K562 (cell line): ENCODE results near the gene DNAJC11. TPM values are rescaled to one million over a fixed set of nuclear protein-coding genes. Genes with fewer than 3 reads are reported as not detected.

ENCODE experiments used
- BCOR ChIP-seq: fragments of 450-650 bp; IDR thresholded peaks from 2 replicates; pipeline ENCODE4 v1.6.1; 2016
- BHLHE40 ChIP-seq: IDR thresholded peaks from 2 replicates; pipeline ENCODE4 v1.6.1; 2011; ENCODE audit warnings: low read length, improper control_type of control experiment
- BRCA1 ChIP-seq, 2 experiments: fragments of 450-650 bp in 1 of 2; sonication (generic) in 1 of 2; formaldehyde crosslinking in 1 of 2; IDR thresholded peaks; 2 replicates each; pipeline versions ENCODE4 v1.5.0 to v1.6.1; 2017 to 2020; ENCODE audit warnings: mild to moderate bottlenecking in 1 of 2, missing genetic modification reagents in 1 of 2
- KDM5B ChIP-seq: fragments of 200-600 bp; sonication (generic); IDR thresholded peaks from 2 replicates; pipeline ENCODE4 v1.6.1; 2012; ENCODE audit warnings: low read depth, mild to moderate bottlenecking, moderate library complexity, low read length, control low read depth, inconsistent platforms; ENCODE audit not compliant: insufficient replicate concordance
- NCOA1 ChIP-seq: fragments of 450-650 bp; IDR thresholded peaks from 2 replicates; pipeline ENCODE4 v1.6.1; 2016; ENCODE audit warnings: low read depth
- NFIX ChIP-seq: fragments of 250-450 bp; sonication (Bioruptor Pico); IDR thresholded peaks from 2 replicates; pipeline ENCODE4 v1.4.0; 2020; ENCODE audit warnings: low read depth, mild to moderate bottlenecking, moderate library complexity
- NRF1 ChIP-seq, 2 experiments: fragments of 450-650 bp; IDR thresholded peaks in 1 of 2; conservative IDR thresholded peaks in 1 of 2; 2 replicates each; pipeline ENCODE4 v1.6.1; 2014; ENCODE audit warnings: mild to moderate bottlenecking in 2 of 2
- RBM15 ChIP-seq: fragments of 200-400 bp; formaldehyde crosslinking; IDR thresholded peaks from 2 replicates; pipeline ENCODE4 v1.6.1; 2018; ENCODE audit warnings: mild to moderate bottlenecking, low read length, moderate library complexity; ENCODE audit not compliant: insufficient read depth
- RBM34 ChIP-seq: fragments of 200-400 bp; formaldehyde crosslinking; IDR thresholded peaks from 2 replicates; pipeline ENCODE4 v1.6.1; 2018; ENCODE audit warnings: low read length, borderline replicate concordance; ENCODE audit not compliant: insufficient read depth
- RFX7 ChIP-seq: fragments of 250-450 bp; sonication (Bioruptor Pico); IDR thresholded peaks from 2 replicates; pipeline ENCODE4 v1.5.1; 2021; ENCODE audit warnings: mild to moderate bottlenecking
- RHOXF2B ChIP-seq: fragments of 250-450 bp; sonication (Bioruptor Pico); conservative IDR thresholded peaks from 2 replicates; pipeline ENCODE4 v1.5.1; 2021
- SIN3B ChIP-seq: fragments of 450-650 bp; IDR thresholded peaks from 2 replicates; pipeline ENCODE4 v1.6.1; 2017; ENCODE audit warnings: low read depth, mild to moderate bottlenecking, moderate library complexity
- TEAD1 ChIP-seq, 2 experiments: fragments of 450-650 bp in 1 of 2; sonication (generic) in 1 of 2; formaldehyde crosslinking; IDR thresholded peaks; 2 replicates each; pipeline versions ENCODE4 v1.4.0 to v1.8.0; 2020 to 2022; ENCODE audit warnings: mild to moderate bottlenecking in 2 of 2, missing genetic modification reagents in 1 of 2
- TGIF2 ChIP-seq: sonication (generic); formaldehyde crosslinking; IDR thresholded peaks from 2 replicates; pipeline ENCODE4 v1.8.1; 2022; ENCODE audit warnings: mild to moderate bottlenecking, missing genetic modification reagents, moderate library complexity
- ZNF445 ChIP-seq: fragments of 250-450 bp; sonication (Bioruptor Pico); IDR thresholded peaks from 2 replicates; pipeline ENCODE4 v1.4.0; 2020; ENCODE audit warnings: low read depth, mild to moderate bottlenecking, moderate library complexity
- polyA plus RNA-seq, 8 experiments: library from polyadenylated mRNA; depleted of rRNA in 4 of 8; stranded (reverse) in 5 of 8; unstranded in 3 of 8; fragments of >200 nt; fragmentation: Nextera tagmentation in 2 of 8; fragmentation: Illumina TruSeq in 1 of 8; extraction: Ambion mirVana in 2 of 8; extraction: Trizol in 1 of 8; gene quantifications; 2 replicates each; pipeline versions ENCODE4 v1.2.1 to v1.2.3, GENCODE V29; 2011 to 2014; ENCODE audit warnings: inconsistent platforms in 1 of 8, missing spikeins in 1 of 8
- total RNA-seq, 7 experiments: library from RNA; depleted of rRNA in 6 of 7; stranded (reverse); fragments of >200 nt in 6 of 7; fragmentation: Illumina TruSeq in 2 of 7; extraction: Trizol in 2 of 7; gene quantifications; 2 replicates each; pipeline versions ENCODE4 v1.2.1 to v1.2.3, GENCODE V29; 2011 to 2021; ENCODE audit warnings: low replicate concordance in 1 of 7
- TF ChIP-seq, protein P1 (sequence below), 2 experiments: fragments of 450-650 bp in 1 of 2; sonication (generic) in 1 of 2; formaldehyde crosslinking in 1 of 2; IDR thresholded peaks; 2 replicates each; pipeline versions ENCODE4 v1.7.1 to v1.9.0; 2016 to 2022; ENCODE audit warnings: inconsistent platforms in 1 of 2, mild to moderate bottlenecking in 1 of 2, missing genetic modification reagents in 1 of 2
- TF ChIP-seq, protein P2 (sequence below): sonication (generic); formaldehyde crosslinking; IDR thresholded peaks from 2 replicates; pipeline ENCODE4 v1.8.1; 2023; ENCODE audit warnings: mild to moderate bottlenecking, missing genetic modification reagents

The DNAJC11 gene
- total and polyA plus RNA-seq, 9 of the 15 experiments (the other 6 are each of a cell fraction or from before 2014, with no cell fraction given): 14.1 to 123 (median 76.6) TPM

DNA sequence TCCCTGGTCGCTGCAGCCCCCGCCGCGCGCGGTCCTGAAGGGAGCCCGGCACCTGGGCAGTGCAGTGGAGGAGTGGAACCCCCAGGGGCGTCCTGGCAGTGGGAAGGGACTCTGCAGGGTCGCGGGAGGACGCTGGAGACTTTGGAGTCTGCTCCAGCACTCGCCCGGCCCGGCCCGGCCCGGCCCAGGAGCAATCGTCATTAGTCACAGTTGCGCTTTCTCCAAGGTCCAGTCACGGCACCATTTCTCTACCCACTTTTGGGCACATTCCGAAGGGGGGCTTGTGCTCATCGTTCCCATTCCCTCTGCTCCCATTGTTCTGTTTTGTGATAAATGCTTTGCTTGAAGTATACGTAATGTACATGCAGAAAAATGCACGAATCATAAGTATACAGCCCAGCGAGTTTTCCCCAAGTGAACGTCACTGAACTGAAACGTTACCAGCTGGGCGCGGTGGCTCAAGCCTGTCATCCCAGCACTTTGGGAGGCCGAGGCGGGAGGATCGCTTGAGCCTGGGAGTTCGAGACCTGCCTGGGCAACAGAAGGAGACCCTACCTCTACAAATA lies 75.9 kb downstream of the DNAJC11 start (continued):
- TF ChIP-seq, protein P1, sequence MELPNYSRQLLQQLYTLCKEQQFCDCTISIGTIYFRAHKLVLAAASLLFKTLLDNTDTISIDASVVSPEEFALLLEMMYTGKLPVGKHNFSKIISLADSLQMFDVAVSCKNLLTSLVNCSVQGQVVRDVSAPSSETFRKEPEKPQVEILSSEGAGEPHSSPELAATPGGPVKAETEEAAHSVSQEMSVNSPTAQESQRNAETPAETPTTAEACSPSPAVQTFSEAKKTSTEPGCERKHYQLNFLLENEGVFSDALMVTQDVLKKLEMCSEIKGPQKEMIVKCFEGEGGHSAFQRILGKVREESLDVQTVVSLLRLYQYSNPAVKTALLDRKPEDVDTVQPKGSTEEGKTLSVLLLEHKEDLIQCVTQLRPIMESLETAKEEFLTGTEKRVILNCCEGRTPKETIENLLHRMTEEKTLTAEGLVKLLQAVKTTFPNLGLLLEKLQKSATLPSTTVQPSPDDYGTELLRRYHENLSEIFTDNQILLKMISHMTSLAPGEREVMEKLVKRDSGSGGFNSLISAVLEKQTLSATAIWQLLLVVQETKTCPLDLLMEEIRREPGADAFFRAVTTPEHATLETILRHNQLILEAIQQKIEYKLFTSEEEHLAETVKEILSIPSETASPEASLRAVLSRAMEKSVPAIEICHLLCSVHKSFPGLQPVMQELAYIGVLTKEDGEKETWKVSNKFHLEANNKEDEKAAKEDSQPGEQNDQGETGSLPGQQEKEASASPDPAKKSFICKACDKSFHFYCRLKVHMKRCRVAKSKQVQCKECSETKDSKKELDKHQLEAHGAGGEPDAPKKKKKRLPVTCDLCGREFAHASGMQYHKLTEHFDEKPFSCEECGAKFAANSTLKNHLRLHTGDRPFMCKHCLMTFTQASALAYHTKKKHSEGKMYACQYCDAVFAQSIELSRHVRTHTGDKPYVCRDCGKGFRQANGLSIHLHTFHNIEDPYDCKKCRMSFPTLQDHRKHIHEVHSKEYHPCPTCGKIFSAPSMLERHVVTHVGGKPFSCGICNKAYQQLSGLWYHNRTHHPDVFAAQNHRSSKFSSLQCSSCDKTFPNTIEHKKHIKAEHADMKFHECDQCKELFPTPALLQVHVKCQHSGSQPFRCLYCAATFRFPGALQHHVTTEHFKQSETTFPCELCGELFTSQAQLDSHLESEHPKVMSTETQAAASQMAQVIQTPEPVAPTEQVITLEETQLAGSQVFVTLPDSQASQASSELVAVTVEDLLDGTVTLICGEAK (IDR thresholded peaks at IDR 0.05): 0 out of 2 replicates have a peak, but pooled peaks have one; percentile 16
- TF ChIP-seq, protein P1 (CRISPR knock-in tag; IDR thresholded peaks at IDR 0.05): no peak
- TF ChIP-seq NCOA1 (no peak), RFX7 (CRISPR knock-in tag) (no peak), KDM5B (peak; percentile 20), BCOR (no peak), RBM15 (no peak), BHLHE40 (no peak), TEAD1 (CRISPR knock-in tag; IDR thresholded peaks at IDR 0.05) (0 out of 4 replicates have a peak, but pooled peaks of 1 of the 2 experiments have one; percentile 33), NFIX (CRISPR knock-in tag) (no peak), SIN3B (no peak), RHOXF2B (CRISPR knock-in tag) (no peak), BRCA1 (IDR thresholded peaks at IDR 0.05) (no peak), BRCA1 (CRISPR knock-in tag; IDR thresholded peaks at IDR 0.05) (no peak), RBM34 (no peak), NRF1 (conservative IDR thresholded peaks at IDR 0.05 in 1 of 2, IDR thresholded peaks at IDR 0.05 in 1 of 2) (0 out of 4 replicates have a peak, but pooled peaks of 1 of the 2 experiments have one; percentile 8), TGIF2 (CRISPR knock-in tag) (no peak), ZNF445 (no peak)
- TF ChIP-seq, protein P2, sequence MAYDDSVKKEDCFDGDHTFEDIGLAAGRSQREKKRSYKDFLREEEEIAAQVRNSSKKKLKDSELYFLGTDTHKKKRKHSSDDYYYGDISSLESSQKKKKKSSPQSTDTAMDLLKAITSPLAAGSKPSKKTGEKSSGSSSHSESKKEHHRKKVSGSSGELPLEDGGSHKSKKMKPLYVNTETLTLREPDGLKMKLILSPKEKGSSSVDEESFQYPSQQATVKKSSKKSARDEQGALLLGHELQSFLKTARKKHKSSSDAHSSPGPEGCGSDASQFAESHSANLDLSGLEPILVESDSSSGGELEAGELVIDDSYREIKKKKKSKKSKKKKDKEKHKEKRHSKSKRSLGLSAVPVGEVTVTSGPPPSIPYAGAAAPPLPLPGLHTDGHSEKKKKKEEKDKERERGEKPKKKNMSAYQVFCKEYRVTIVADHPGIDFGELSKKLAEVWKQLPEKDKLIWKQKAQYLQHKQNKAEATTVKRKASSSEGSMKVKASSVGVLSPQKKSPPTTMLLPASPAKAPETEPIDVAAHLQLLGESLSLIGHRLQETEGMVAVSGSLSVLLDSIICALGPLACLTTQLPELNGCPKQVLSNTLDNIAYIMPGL (CRISPR knock-in tag): 0 out of 2 replicates have a peak, but pooled peaks have one; percentile 60
